Endodermal cell (in vitro differentiated cells): Measurements from ENCODE around the gene HCRTR2. TPM values are rescaled to one million over a fixed set of nuclear protein-coding genes. Genes with fewer than 3 reads are reported as not detected.
"Not testable (repeated sequence)": the region's sequence is repeated elsewhere in the genome, so short reads cannot be mapped to it uniquely, and the experiment has no call there.

Source experiments
- DNase-seq: peaks from one replicate; pipeline ENCODE4 v3.0.0-alpha.2; 2017
- H3K27ac ChIP-seq: 2 replicates; pipeline ENCODE4 v1.5.1; 2013; ENCODE audit warnings: mild to moderate bottlenecking, low read depth, low read length, moderate library complexity
- H3K27me3 ChIP-seq: 2 replicates; pipeline ENCODE4 v1.6.1; 2013; ENCODE audit warnings: mild to moderate bottlenecking, low read length, moderate library complexity; ENCODE audit not compliant: insufficient read depth, control insufficient read depth, poor library complexity, severe bottlenecking
- H3K36me3 ChIP-seq: 2 replicates; pipeline ENCODE4 v1.7.0; 2013; ENCODE audit warnings: mild to moderate bottlenecking, low read length, moderate library complexity; ENCODE audit not compliant: control insufficient read depth, insufficient read depth
- H3K4me1 ChIP-seq: one replicate; pipeline ENCODE4 v1.7.0; 2013; ENCODE audit warnings: low read length; ENCODE audit not compliant: control insufficient read depth, insufficient read depth
- H3K4me3 ChIP-seq: 2 replicates; pipeline ENCODE4 v1.5.1; 2013; ENCODE audit warnings: mild to moderate bottlenecking, low read length, moderate library complexity
- H3K9ac ChIP-seq: 2 replicates; pipeline ENCODE4 v1.6.1; 2013; ENCODE audit warnings: mild to moderate bottlenecking, low read length, moderate library complexity; ENCODE audit not compliant: poor library complexity, severe bottlenecking; ENCODE audit errors: extremely low read depth
- H3K9me3 ChIP-seq: 2 replicates; pipeline ENCODE4 v1.6.1; 2013; ENCODE audit warnings: mild to moderate bottlenecking, low read length, moderate library complexity; ENCODE audit not compliant: control insufficient read depth
- H3K27ac Mint-ChIP-seq: 2 replicates; pipeline ENCODE4 v1.8.0; 2020; ENCODE audit warnings: mixed read lengths
- H3K27me3 Mint-ChIP-seq: 2 replicates; pipeline ENCODE4 v1.8.0; 2021; ENCODE audit warnings: mild to moderate bottlenecking, mixed read lengths; ENCODE audit not compliant: insufficient read depth
- H3K36me3 Mint-ChIP-seq: 2 replicates; pipeline ENCODE4 v1.8.0; 2020; ENCODE audit warnings: low read depth, mixed read lengths
- H3K4me1 Mint-ChIP-seq: 2 replicates; pipeline ENCODE4 v1.8.0; 2020; ENCODE audit warnings: mixed read lengths
- H3K4me3 Mint-ChIP-seq: 2 replicates; pipeline ENCODE4 v1.8.0; 2020; ENCODE audit warnings: mild to moderate bottlenecking, moderate library complexity, mixed read lengths
- H3K9me3 Mint-ChIP-seq: 2 replicates; pipeline ENCODE4 v1.8.0; 2020; ENCODE audit warnings: mild to moderate bottlenecking, mixed read lengths
- CTCF ChIP-seq: fragments of 200-600 bp; sonication (generic); conservative IDR thresholded peaks from 2 replicates; pipeline ENCODE4 v1.5.0; 2021; ENCODE audit warnings: antibody characterized with exemption, mild to moderate bottlenecking
- WGBS, 2 experiments: methylation state at CpG; one replicate each; pipeline versions ENCODE4 v1.1.5 to v1.1.7; 2013; ENCODE audit warnings: missing lambda C conversion rate in 2 of 2, mixed read lengths in 1 of 2; ENCODE audit not compliant: insufficient coverage in 1 of 2, insufficient read length in 1 of 2; 5-methylcytosine and 5-hydroxymethylcytosine counted together
- total RNA-seq, 2 donors: library from RNA; stranded (reverse); fragmentation: NEBNext Ultra II Directional in 1 of 2; extraction: Animal tissue kit (Norgen Biotek cat#: 25700) in 1 of 2; gene quantifications; 2 replicates in 1 of 2; 3 replicates in 1 of 2; pipeline ENCODE4 v1.2.1, GENCODE V29; 2021

Gene HCRTR2
- total RNA-seq, 2 donors from 2014 or later = 0.29 TPM; not detected in 1

GRCh38 chr6:55290736-55291135 lies 116.4 kb downstream of the HCRTR2 start:
- Histone ChIP-seq H3K27ac (no peak overlapping the region), H3K27me3 (no peaks in the 10 kb centered on the region), H3K9ac (no peak overlapping the region), H3K9me3 (no peaks in the 10 kb centered on the region), H3K4me3 (no peak overlapping the region), H3K36me3 (no peaks in the 10 kb centered on the region), H3K4me1 (no peaks in the 10 kb centered on the region)
- no peak for TF ChIP-seq CTCF
- no peak for DNase-seq
- Mint-ChIP-seq H3K4me1 (peaks cover 3% of the 10 kb centered on the region), H3K27ac (no peak overlapping the region), H3K9me3 (no peaks in the 10 kb centered on the region), H3K4me3 (no peak overlapping the region), H3K36me3 (no peaks in the 10 kb centered on the region), H3K27me3 (no peaks in the 10 kb centered on the region)
- WGBS, 2 experiments = 90 to 94% methylated on average over 2 of the region's 2 CpGs

- Mint-ChIP-seq H3K4me3 (no peak overlapping the region), H3K9me3 (peaks cover 7% of the 10 kb centered on the region), H3K27ac (no peak overlapping the region), H3K27me3 (no peaks in the 10 kb centered on the region), H3K4me1 (no peaks in the 10 kb centered on the region), H3K36me3 (no peaks in the 10 kb centered on the region)
- Histone ChIP-seq H3K4me1 (no peaks in the 10 kb centered on the region), H3K27ac (no peak overlapping the region), H3K27me3 (no peaks in the 10 kb centered on the region), H3K9ac (no peak overlapping the region), H3K36me3 (no peaks in the 10 kb centered on the region), H3K9me3 (peaks cover 6% of the 10 kb centered on the region), H3K4me3 (no peak overlapping the region)
- peak; percentile 81 for TF ChIP-seq CTCF
- no peak for DNase-seq
- 44 to 48% methylated on average over 2 of the region's 2 CpGs for WGBS, 2 experiments
Observed at GRCh38 chr6:55293116-55293515, 118.8 kb downstream of the HCRTR2 start.

GRCh38 chr6:55297214-55297613 lies 122.9 kb downstream of the HCRTR2 start:
- H3K9me3 ChIP-seq, H3K4me3 ChIP-seq, H3K9me3 Mint-ChIP-seq, H3K27ac Mint-ChIP-seq, DNase-seq, H3K4me1 ChIP-seq, H3K27ac ChIP-seq, H3K36me3 ChIP-seq, H3K36me3 Mint-ChIP-seq, H3K4me1 Mint-ChIP-seq, H3K9ac ChIP-seq, H3K4me3 Mint-ChIP-seq, H3K27me3 ChIP-seq, H3K27me3 Mint-ChIP-seq: not testable (repeated sequence)
- 100% methylated on average over 2 of the region's 3 CpGs; no CpG with 5 or more reads in 1 of the 2 experiments for WGBS, 2 experiments
